Activated CD8-positive, alpha-beta T cell treated with anti-CD3 and anti-CD28 coated beads for 36 hours (primary cell): Measurements from ENCODE around the gene DAB1. TPM values are rescaled to one million over a fixed set of nuclear protein-coding genes. Genes with fewer than 3 reads are reported as not detected.

Experiments
- ATAC-seq: fragments of 200-7000 bp; cut with Tn5 transposase; one replicate; pipeline ENCODE4 v1.10.0; 2021; ENCODE audit warnings: mild to moderate bottlenecking, moderate library complexity
- CTCF ChIA-PET: fragments of 350-600 bp; sonication (Branson Sonifier 250); formaldehyde crosslinking; loops from one replicate; lab custom pipeline; 2021; ENCODE audit warnings: antibody characterized with exemption; lab: Charles Lee
- POLR2A ChIA-PET: fragments of 350-600 bp; sonication (Branson Sonifier 250); formaldehyde crosslinking; loops from one replicate; lab custom pipeline; 2021; ENCODE audit warnings: antibody characterized with exemption; lab: Charles Lee
- DNase-seq: peaks from one replicate; pipeline ENCODE4 v3.0.0-alpha.2; 2020
- H3K27ac Mint-ChIP-seq: one replicate; pipeline ENCODE4 v1.8.0; 2021; ENCODE audit warnings: mild to moderate bottlenecking, mixed read lengths
- H3K27me3 Mint-ChIP-seq: one replicate; pipeline ENCODE4 v1.8.0; 2021; ENCODE audit warnings: mixed read lengths
- H3K36me3 Mint-ChIP-seq: one replicate; pipeline ENCODE4 v1.8.0; 2021; ENCODE audit warnings: low read depth, mixed read lengths
- H3K4me1 Mint-ChIP-seq: one replicate; pipeline ENCODE4 v1.8.0; 2021; ENCODE audit warnings: low read depth, mixed read lengths
- H3K4me3 Mint-ChIP-seq: one replicate; pipeline ENCODE4 v1.8.0; 2021; ENCODE audit warnings: mild to moderate bottlenecking, moderate library complexity, mixed read lengths
- H3K9me3 Mint-ChIP-seq: one replicate; pipeline ENCODE4 v1.8.0; 2021; ENCODE audit warnings: mixed read lengths
- CTCF ChIP-seq: fragments of 200-600 bp; IDR thresholded peaks from one replicate; pipeline ENCODE4 v1.8.0; 2022; ENCODE audit warnings: antibody characterized with exemption, mild to moderate bottlenecking
- intact Hi-C: fragments of 100-400 bp; cut with micrococcal nuclease; formaldehyde crosslinking; loops from one replicate; pipeline ENCODE4 v1.10.0; 2022
- total RNA-seq, 2 experiments: library from RNA; stranded (reverse); gene quantifications; one replicate each; pipeline ENCODE4 v1.2.3, GENCODE V29; 2021

Gene DAB1
- total RNA-seq, 2 experiments from 2014 or later = not detected

DNA sequence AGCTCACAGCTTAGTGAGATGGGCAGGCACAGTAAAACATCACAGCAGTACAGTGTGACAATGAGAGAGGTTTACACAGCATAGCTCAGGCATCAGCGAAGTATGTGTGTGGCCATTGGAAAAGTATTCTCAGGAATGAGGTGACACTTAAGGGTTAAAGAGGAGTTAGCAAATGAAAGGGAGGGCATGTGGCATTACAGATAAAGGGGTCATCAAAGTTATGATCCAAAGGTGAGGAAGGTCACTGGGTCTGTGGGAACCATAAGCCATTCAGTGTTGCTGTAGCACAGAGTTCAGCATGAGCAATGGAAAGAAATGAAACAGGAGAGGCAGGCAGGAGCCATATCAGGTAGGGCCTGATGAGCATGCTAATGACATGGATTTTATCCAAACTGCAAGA is 453.6 kb downstream of the DAB1 start:
- no peaks in the 10 kb centered on the region for H3K36me3 Mint-ChIP-seq
- no peak overlapping the region for H3K4me3 Mint-ChIP-seq
- intact Hi-C loops = no loop called here
- no peaks in the 10 kb centered on the region for H3K4me1 Mint-ChIP-seq
- TF ChIP-seq CTCF = no peak
- peaks cover 3% of the 10 kb centered on the region for H3K9me3 Mint-ChIP-seq
- peaks cover 4% of the 10 kb centered on the region for H3K27me3 Mint-ChIP-seq
- ATAC-seq = no peak
- ChIA-PET POLR2A (no interaction called here), CTCF (no interaction called here)
- DNase-seq = no peak
- no peak overlapping the region for H3K27ac Mint-ChIP-seq

DNA sequence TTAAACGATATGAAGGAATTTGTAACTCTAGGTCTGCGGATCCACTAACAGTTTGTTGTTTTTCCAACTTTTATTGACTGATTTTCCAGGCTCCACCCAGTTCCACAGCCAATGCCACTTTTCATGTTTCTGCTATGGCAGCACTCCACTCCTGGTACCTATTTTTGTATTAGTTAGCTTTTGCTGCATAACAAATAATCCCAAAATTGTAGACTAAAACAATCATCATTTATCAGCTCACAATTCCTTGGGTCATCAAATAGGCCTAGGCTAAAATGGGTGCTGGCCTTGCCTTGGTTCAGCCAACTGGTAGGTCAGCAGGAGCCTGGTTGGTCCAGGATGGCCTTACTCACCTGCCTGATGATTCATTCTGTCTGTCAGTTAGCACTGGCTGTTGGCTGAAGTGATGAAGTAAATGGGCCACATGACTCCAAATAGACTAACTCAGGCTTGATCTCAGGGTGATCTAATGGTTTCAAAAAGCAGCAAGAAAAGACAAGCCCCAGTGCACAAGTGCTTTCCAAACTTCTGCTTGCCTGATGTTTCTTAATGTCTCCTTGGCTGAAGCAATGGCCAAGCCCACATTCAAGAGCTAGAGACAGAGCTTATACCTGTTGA is 454.9 kb downstream of the DAB1 start:
- Mint-ChIP-seq H3K4me3 (no peak overlapping the region), H3K4me1 (no peaks in the 10 kb centered on the region), H3K36me3 (no peaks in the 10 kb centered on the region), H3K27ac (no peak overlapping the region), H3K27me3 (peaks cover 8% of the 10 kb centered on the region), H3K9me3 (peaks cover 3% of the 10 kb centered on the region)
- no peak for DNase-seq
- no peak for ATAC-seq
- CTCF ChIA-PET = no interaction called here
- POLR2A ChIA-PET = interaction anchor here (0.5 kb wide), 1 partner anchor 490 kb away, joined by 3 read pairs; no protein-coding TSS in a partner anchor
- intact Hi-C loops = no loop called here
- no peak for TF ChIP-seq CTCF

GRCh38 chr1:56967900-56968832 is 455.7 kb downstream of the DAB1 start:
- POLR2A ChIA-PET = no interaction called here
- CTCF ChIA-PET = no interaction called here
- DNase-seq (peak; percentile 3), ATAC-seq (no peak)
- intact Hi-C loops = no loop called here
- Mint-ChIP-seq H3K27ac (no peak overlapping the region), H3K9me3 (peaks cover 3% of the 10 kb centered on the region), H3K27me3 (peaks cover 8% of the 10 kb centered on the region), H3K4me3 (no peak overlapping the region), H3K36me3 (no peaks in the 10 kb centered on the region), H3K4me1 (no peaks in the 10 kb centered on the region)
- peak; percentile 34 for TF ChIP-seq CTCF

DNA sequence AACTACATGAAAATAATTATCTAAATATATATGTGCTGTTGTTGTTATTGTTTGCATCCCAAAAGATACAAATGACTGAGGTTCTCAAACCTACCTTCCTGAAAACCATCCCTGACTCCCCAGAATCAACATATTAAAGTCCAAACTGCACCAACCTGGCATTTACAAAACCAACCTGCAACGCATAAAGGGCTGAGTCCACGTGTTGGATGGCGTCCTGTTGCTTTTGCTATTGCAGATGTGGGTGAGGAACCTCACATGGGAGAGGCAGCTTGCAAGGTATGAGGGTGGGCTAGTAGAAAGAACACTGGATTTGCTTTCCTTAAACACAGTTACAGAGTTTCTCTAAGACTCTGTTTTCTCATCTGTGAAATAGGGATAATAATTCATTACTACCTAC is 456.5 kb downstream of the DAB1 start:
- ChIA-PET CTCF (no interaction called here), POLR2A (interaction anchor here (0.5 kb wide), 1 partner anchor 19 kb away, joined by 3 read pairs; no protein-coding TSS in a partner anchor)
- H3K27ac Mint-ChIP-seq = no peak overlapping the region
- ATAC-seq (no peak), DNase-seq (no peak)
- no peaks in the 10 kb centered on the region for H3K36me3 Mint-ChIP-seq
- no peaks in the 10 kb centered on the region for H3K4me1 Mint-ChIP-seq
- TF ChIP-seq CTCF = no peak
- no peak overlapping the region for H3K4me3 Mint-ChIP-seq
- peaks cover 8% of the 10 kb centered on the region for H3K27me3 Mint-ChIP-seq
- intact Hi-C loops = no loop called here
- H3K9me3 Mint-ChIP-seq = peaks cover 3% of the 10 kb centered on the region

- ChIA-PET CTCF (no interaction called here), POLR2A (no interaction called here)
- H3K4me1 Mint-ChIP-seq = no peaks in the 10 kb centered on the region
- DNase-seq (no peak), ATAC-seq (no peak)
- H3K27ac Mint-ChIP-seq = no peak overlapping the region
- no peak for TF ChIP-seq CTCF
- peaks cover 8% of the 10 kb centered on the region for H3K27me3 Mint-ChIP-seq
- H3K9me3 Mint-ChIP-seq = peaks cover 3% of the 10 kb centered on the region
- intact Hi-C loops = no loop called here
- H3K36me3 Mint-ChIP-seq = no peaks in the 10 kb centered on the region
- no peak overlapping the region for H3K4me3 Mint-ChIP-seq
Measured at GRCh38 chr1:56966698-56966999, 457.2 kb downstream of the DAB1 start.
